HG03103 (cell line): Measurements from ENCODE around the gene HYAL2.
"Not testable (repeated sequence)": the region's sequence is repeated elsewhere in the genome, so short reads cannot be mapped to it uniquely, and the experiment has no call there.

Source experiments
- ATAC-seq: cut with Tn5 transposase; IDR thresholded peaks from one replicate; pipeline ENCODE4 v1.9.1; 2021; ENCODE audit warnings: low read depth; ENCODE audit not compliant: unreplicated experiment

The HYAL2 gene

GRCh38 chr3:50274371-50275104, 48.0 kb downstream of the HYAL2 start:
- no peak for ATAC-seq

GRCh38 chr3:50273689-50274065, 48.9 kb downstream of the HYAL2 start:
- no peak for ATAC-seq

GRCh38 chr3:50272911-50273688, 49.4 kb downstream of the HYAL2 start:
- ATAC-seq = peak; percentile 80

- not testable (repeated sequence) for ATAC-seq
Observed at GRCh38 chr3:50272538-50272910, 50.0 kb downstream of the HYAL2 start.

DNA sequence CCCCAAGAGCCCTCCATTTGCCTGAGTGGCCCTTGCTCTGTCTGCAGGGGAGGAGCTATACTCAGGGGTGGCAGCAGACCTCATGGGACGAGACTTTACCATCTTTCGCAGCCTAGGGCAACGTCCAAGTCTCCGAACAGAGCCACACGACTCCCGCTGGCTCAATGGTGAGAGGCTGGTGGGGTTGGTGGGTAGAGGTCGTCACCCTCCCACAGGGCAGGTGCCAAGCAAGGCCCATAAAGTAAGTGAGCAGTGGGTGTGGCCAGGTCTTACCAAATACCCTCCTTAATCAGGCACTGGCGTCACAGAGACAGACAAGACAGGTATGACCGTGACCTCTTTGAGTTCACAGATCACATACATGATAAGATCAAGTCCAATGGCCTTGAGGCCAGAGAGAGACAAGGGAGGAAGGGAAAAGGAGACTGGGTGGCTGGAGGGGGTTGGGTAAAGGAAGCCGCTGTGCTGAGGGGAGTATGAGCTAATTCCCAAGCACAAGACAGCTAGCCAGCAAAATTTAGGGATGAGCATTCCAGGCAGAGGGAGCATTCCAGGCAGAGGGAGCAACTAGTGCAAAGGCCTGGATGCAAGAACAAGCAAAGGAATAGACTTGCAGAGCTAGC, 51.1 kb downstream of the HYAL2 start:
- no peak for ATAC-seq

DNA sequence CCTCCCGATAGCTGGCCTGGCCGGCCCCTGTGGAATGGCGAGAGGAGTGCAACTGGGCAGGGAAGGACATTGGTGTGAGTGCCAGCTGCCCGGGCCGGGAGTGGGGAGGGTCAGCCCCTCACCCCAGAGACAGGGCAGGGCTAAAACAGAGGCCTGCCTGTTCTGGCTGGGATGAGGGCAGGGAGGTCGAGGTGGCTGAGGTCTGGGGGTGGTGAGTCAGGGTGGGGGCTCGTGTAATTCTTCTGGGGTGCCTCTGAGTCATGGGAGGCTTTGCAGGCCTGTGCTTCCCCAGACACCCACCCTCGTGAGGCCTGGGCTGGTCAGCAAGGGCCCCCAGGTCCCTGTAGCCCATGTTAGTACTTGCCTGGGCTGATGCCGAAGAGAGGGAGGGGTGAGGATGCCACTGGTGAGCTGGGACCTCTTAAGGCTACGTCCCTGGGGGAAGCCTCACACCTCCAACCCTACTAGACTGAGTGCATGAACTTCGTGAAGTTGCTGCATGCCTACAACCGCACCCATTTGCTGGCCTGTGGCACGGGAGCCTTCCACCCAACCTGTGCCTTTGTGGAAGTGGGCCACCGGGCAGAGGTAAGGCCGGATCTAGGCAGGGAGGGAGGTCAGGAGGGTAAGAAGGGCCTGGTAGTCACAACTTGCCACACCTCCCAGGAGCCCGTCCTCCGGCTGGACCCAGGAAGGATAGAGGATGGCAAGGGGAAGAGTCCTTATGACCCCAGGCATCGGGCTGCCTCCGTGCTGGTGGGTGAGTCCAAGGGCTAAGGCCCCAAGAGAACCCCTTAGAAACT, 51.9 kb downstream of the HYAL2 start:
- no peak for ATAC-seq

- ATAC-seq = no peak
Observed at GRCh38 chr3:50269977-50270413, 52.5 kb downstream of the HYAL2 start.

- ATAC-seq = no peak
Observed at GRCh38 chr3:50269460-50269859, 53.1 kb downstream of the HYAL2 start.

- ATAC-seq = no peak
Observed at GRCh38 chr3:50268703-50269451, 53.7 kb downstream of the HYAL2 start, which contains the start of gene SEMA3B. SEMA3B (plus strand) TSS chr3:50269147; CDS start chr3:50269241, 94 bp downstream.

DNA sequence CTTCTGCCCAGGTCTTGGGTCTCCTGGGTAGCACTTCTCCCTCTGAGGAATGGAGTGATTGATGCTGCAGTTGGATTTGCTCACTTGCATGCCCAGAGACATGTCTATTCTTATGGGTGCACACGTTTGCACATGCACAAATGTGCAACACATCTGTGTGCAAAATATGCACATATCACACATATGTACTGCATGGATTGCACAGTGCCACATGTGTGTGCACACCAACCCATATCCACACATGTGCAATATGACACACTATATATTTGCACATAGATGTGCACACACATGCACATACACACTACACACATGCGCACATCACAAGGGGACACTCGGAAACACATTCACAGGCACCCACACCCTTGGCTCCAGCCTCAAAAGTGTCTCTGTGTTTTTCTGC, 54.3 kb downstream of the HYAL2 start:
- ATAC-seq = no peak
